ENCODE results near the gene SYNE2.

The SYNE2 gene

GRCh38 chr14:64147126-64147790, 294.5 kb downstream of the SYNE2 start:
- no peak overlapping the region for H3K4me3 ChIP-seq (ENCODE audit: low read length)
- TF ChIP-seq, protein P1, sequence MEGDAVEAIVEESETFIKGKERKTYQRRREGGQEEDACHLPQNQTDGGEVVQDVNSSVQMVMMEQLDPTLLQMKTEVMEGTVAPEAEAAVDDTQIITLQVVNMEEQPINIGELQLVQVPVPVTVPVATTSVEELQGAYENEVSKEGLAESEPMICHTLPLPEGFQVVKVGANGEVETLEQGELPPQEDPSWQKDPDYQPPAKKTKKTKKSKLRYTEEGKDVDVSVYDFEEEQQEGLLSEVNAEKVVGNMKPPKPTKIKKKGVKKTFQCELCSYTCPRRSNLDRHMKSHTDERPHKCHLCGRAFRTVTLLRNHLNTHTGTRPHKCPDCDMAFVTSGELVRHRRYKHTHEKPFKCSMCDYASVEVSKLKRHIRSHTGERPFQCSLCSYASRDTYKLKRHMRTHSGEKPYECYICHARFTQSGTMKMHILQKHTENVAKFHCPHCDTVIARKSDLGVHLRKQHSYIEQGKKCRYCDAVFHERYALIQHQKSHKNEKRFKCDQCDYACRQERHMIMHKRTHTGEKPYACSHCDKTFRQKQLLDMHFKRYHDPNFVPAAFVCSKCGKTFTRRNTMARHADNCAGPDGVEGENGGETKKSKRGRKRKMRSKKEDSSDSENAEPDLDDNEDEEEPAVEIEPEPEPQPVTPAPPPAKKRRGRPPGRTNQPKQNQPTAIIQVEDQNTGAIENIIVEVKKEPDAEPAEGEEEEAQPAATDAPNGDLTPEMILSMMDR (conservative IDR thresholded peaks at IDR 0.05; ENCODE audit: low read length), result no peak
- no peak for DNase-seq (ENCODE audit: low read depth)

DNA sequence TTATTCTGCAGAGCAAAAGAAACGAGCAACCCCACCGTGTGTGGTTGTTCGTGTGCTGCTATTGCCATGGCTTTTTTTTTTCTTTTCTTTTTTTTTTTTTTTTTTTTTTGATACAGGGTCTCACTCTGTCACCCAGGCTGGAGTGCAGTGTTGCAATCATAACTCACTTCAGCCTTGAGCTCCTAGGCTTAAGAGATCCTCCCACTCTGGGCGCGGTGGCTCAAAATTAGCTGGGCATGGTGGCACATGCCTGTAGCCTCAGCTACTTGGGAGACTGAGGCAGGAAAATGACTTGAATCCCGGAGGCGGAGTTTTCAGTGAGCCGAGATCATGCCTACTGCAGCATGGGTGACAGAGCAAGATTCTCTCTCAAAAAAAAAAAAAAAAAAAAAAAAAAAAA, 297.1 kb downstream of the SYNE2 start:
- TF ChIP-seq, protein P1 (conservative IDR thresholded peaks at IDR 0.05; ENCODE audit: low read length), result no peak
- H3K4me3 ChIP-seq (ENCODE audit: low read length), result no peak overlapping the region
- DNase-seq (ENCODE audit: low read depth), result no peak

- no peak overlapping the region for H3K4me3 ChIP-seq (ENCODE audit: low read length)
- DNase-seq (ENCODE audit: low read depth), result no peak
- TF ChIP-seq, protein P1 (conservative IDR thresholded peaks at IDR 0.05; ENCODE audit: low read length), result no peak
Measured at GRCh38 chr14:64158608-64159007, 305.8 kb downstream of the SYNE2 start.

- TF ChIP-seq, protein P1 (conservative IDR thresholded peaks at IDR 0.05; ENCODE audit: low read length), result no peak
- DNase-seq (ENCODE audit: low read depth), result no peak
Measured at GRCh38 chr14:64159588-64159987, 306.8 kb downstream of the SYNE2 start.

DNA sequence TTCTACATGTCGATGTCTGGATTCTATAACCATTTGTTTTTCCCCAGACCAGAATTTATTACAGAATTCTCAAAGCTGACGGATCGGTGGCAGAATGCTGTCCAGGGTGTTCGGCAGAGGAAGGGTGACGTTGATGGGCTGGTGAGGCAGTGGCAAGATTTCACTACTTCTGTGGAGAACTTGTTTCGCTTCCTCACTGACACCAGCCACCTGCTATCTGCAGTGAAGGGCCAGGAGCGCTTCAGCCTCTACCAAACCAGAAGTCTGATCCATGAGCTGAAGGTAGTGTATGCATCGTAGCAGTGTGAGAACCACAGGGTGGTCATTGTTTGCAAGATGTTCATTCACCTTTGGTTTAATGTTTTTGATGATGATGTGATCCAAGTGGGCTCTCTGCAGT, 317.4 kb downstream of the SYNE2 start:
- no peak overlapping the region for H3K4me3 ChIP-seq (ENCODE audit: low read length)
- TF ChIP-seq, protein P1 (conservative IDR thresholded peaks at IDR 0.05; ENCODE audit: low read length), result no peak
- no peak for DNase-seq (ENCODE audit: low read depth)

More at GRCh38 chr14:64159588-64159987, 306.8 kb downstream of the SYNE2 start:
- no peak overlapping the region for H3K4me3 ChIP-seq (ENCODE audit: low read length)

- no peak overlapping the region for H3K4me3 ChIP-seq (ENCODE audit: low read length)
- TF ChIP-seq, protein P1 (conservative IDR thresholded peaks at IDR 0.05; ENCODE audit: low read length), result no peak
- DNase-seq (ENCODE audit: low read depth), result no peak
Measured at GRCh38 chr14:64174922-64175782, 322.3 kb downstream of the SYNE2 start.

- TF ChIP-seq, protein P1 (conservative IDR thresholded peaks at IDR 0.05; ENCODE audit: low read length), result no peak
- H3K4me3 ChIP-seq (ENCODE audit: low read length), result no peak overlapping the region
- no peak for DNase-seq (ENCODE audit: low read depth)
Measured at GRCh38 chr14:64176330-64176729, 323.5 kb downstream of the SYNE2 start.

Measured in AG10803 (cell line).